Stimulated activated CD8-positive, alpha-beta memory T cell treated with anti-CD3 and anti-CD28 coated beads, Interleukin-7, amount 100 ng/mL, for 1 hour (primary cell): ENCODE results near the gene EXOC4.
"Not testable (repeated sequence)": the region's sequence is repeated elsewhere in the genome, so short reads cannot be mapped to it uniquely, and the experiment has no call there.

Experiments
- DNase-seq, 2 donors: peaks; one replicate each; pipeline ENCODE4 v3.0.0-alpha.2; 2020; ENCODE audit warnings: low read depth in 2 of 2

The EXOC4 gene

GRCh38 chr7:133275446-133276095, 22.7 kb downstream of the EXOC4 start:
- DNase-seq = no peak

- not testable (repeated sequence) for DNase-seq
Observed at GRCh38 chr7:133278975-133279374, 26.1 kb downstream of the EXOC4 start.

GRCh38 chr7:133282094-133282493, 29.2 kb downstream of the EXOC4 start:
- no peak for DNase-seq

- DNase-seq = no peak
Observed at GRCh38 chr7:133284092-133284491, 31.2 kb downstream of the EXOC4 start.

- no peak for DNase-seq
Observed at GRCh38 chr7:133288970-133289369, 36.1 kb downstream of the EXOC4 start.

- no peak for DNase-seq
Observed at GRCh38 chr7:133290041-133290440, 37.2 kb downstream of the EXOC4 start.

- DNase-seq = no peak
Observed at GRCh38 chr7:133290676-133291333, 37.9 kb downstream of the EXOC4 start.

- no peak for DNase-seq
Observed at GRCh38 chr7:133292631-133293030, 39.8 kb downstream of the EXOC4 start.

GRCh38 chr7:133293384-133294160, 40.7 kb downstream of the EXOC4 start:
- no peak for DNase-seq

- DNase-seq = no peak
Observed at GRCh38 chr7:133294234-133294633, 41.4 kb downstream of the EXOC4 start.

GRCh38 chr7:133295484-133295883, 42.6 kb downstream of the EXOC4 start:
- no peak for DNase-seq

GRCh38 chr7:133297093-133297492, 44.2 kb downstream of the EXOC4 start:
- no peak for DNase-seq

GRCh38 chr7:133298080-133298479, 45.2 kb downstream of the EXOC4 start:
- DNase-seq = no peak

- DNase-seq = no peak
Observed at GRCh38 chr7:133299676-133300075, 46.8 kb downstream of the EXOC4 start.

GRCh38 chr7:133300088-133300487, 47.2 kb downstream of the EXOC4 start:
- DNase-seq = no peak

- DNase-seq = no peak
Observed at GRCh38 chr7:133300811-133301210, 47.9 kb downstream of the EXOC4 start.

GRCh38 chr7:133301444-133301843, 48.6 kb downstream of the EXOC4 start:
- DNase-seq = no peak

GRCh38 chr7:133303372-133303771, 50.5 kb downstream of the EXOC4 start:
- DNase-seq = no peak

- no peak for DNase-seq
Observed at GRCh38 chr7:133303931-133304330, 51.1 kb downstream of the EXOC4 start.

GRCh38 chr7:133309333-133309732, 56.5 kb downstream of the EXOC4 start:
- no peak for DNase-seq

- DNase-seq = no peak
Observed at GRCh38 chr7:133310232-133310862, 57.5 kb downstream of the EXOC4 start.

- no peak for DNase-seq
Observed at GRCh38 chr7:133313575-133313974, 60.7 kb downstream of the EXOC4 start.
